K562 (cell line): ENCODE data around the gene SUPT5H. TPM values are rescaled to one million over a fixed set of nuclear protein-coding genes. Genes with fewer than 3 reads are reported as not detected.

ENCODE experiments used
- HMGN3 ChIP-seq: IDR thresholded peaks from 2 replicates; pipeline ENCODE4 v1.6.1; 2011; ENCODE audit warnings: borderline replicate concordance, low read depth, mild to moderate bottlenecking, mixed read lengths, low read length; ENCODE audit not compliant: insufficient read length; ENCODE audit errors: extremely low read depth
- KAT7 ChIP-seq: sonication (generic); formaldehyde crosslinking; IDR thresholded peaks from 2 replicates; pipeline ENCODE4 v1.8.0; 2022; ENCODE audit warnings: missing genetic modification reagents, mild to moderate bottlenecking, borderline replicate concordance
- NFE2 ChIP-seq: IDR thresholded peaks from 2 replicates; pipeline ENCODE4 v1.6.1; 2014; ENCODE audit warnings: antibody characterized with exemption, low read depth
- PRPF4 ChIP-seq: fragments of 200-400 bp; formaldehyde crosslinking; IDR thresholded peaks from one replicate; pipeline ENCODE4 v1.6.1; 2017; ENCODE audit warnings: low read length, low read depth, mild to moderate bottlenecking; ENCODE audit not compliant: insufficient read depth, poor library complexity, severe bottlenecking
- RBBP5 ChIP-seq: fragments of 200-600 bp; sonication (generic); IDR thresholded peaks from 2 replicates; pipeline ENCODE4 v1.6.1; 2012; ENCODE audit warnings: borderline replicate concordance, mild to moderate bottlenecking, low read length, control low read depth, inconsistent platforms; ENCODE audit not compliant: insufficient read depth, poor library complexity, severe bottlenecking
- SIN3A ChIP-seq, 2 experiments: fragments of 150-350 bp in 1 of 2; IDR thresholded peaks; 2 replicates each; pipeline ENCODE4 v1.6.1; 2011 to 2016; ENCODE audit warnings: borderline replicate concordance in 2 of 2, low read depth in 2 of 2, low read length in 2 of 2, mild to moderate bottlenecking in 2 of 2, moderate library complexity in 2 of 2; ENCODE audit not compliant: control insufficient read depth in 1 of 2
- ZNF584 ChIP-seq: fragments of 200-800 bp; sonication (Bioruptor generic); IDR thresholded peaks from 2 replicates; pipeline ENCODE4 v1.6.1; 2016; ENCODE audit warnings: low read depth, mild to moderate bottlenecking, missing genetic modification characterization, missing compliant biosample characterization
- polyA plus RNA-seq, 8 experiments: library from polyadenylated mRNA; depleted of rRNA in 4 of 8; stranded (reverse) in 5 of 8; unstranded in 3 of 8; fragments of >200 nt; fragmentation: Nextera tagmentation in 2 of 8; fragmentation: Illumina TruSeq in 1 of 8; extraction: Ambion mirVana in 2 of 8; extraction: Trizol in 1 of 8; gene quantifications; 2 replicates each; pipeline versions ENCODE4 v1.2.1 to v1.2.3, GENCODE V29; 2011 to 2014; ENCODE audit warnings: inconsistent platforms in 1 of 8, missing spikeins in 1 of 8
- total RNA-seq, 7 experiments: library from RNA; depleted of rRNA in 6 of 7; stranded (reverse); fragments of >200 nt in 6 of 7; fragmentation: Illumina TruSeq in 2 of 7; extraction: Trizol in 2 of 7; gene quantifications; 2 replicates each; pipeline versions ENCODE4 v1.2.1 to v1.2.3, GENCODE V29; 2011 to 2021; ENCODE audit warnings: low replicate concordance in 1 of 7
- TF ChIP-seq, protein P1 (sequence below): sonication (generic); formaldehyde crosslinking; IDR thresholded peaks from 2 replicates; pipeline ENCODE4 v1.8.1; 2023; ENCODE audit warnings: mild to moderate bottlenecking, missing genetic modification reagents

SUPT5H gene
- total and polyA plus RNA-seq, 9 of the 15 experiments (the other 6 are each of a cell fraction or from before 2014, with no cell fraction given) = 13.3 to 85.9 (median 35.9) TPM

GRCh38 chr19:39407660-39408391, 37.6 kb upstream of the SUPT5H start (continued):
- TF ChIP-seq HMGN3 (peak; percentile 56), ZNF584 (CRISPR knock-in tag) (no peak), SIN3A (IDR thresholded peaks at IDR 0.05; ENCODE audit: borderline replicate concordance in 2 of 2, control insufficient read depth in 1 of 2, low read depth in 2 of 2, low read length in 2 of 2) (0 out of 4 replicates have a peak, but pooled peaks of 1 of the 2 experiments have one; percentile 6), NFE2 (no peak), KAT7 (CRISPR knock-in tag) (no peak), RBBP5 (peak; percentile 8), PRPF4 (no peak)
- TF ChIP-seq, protein P1, sequence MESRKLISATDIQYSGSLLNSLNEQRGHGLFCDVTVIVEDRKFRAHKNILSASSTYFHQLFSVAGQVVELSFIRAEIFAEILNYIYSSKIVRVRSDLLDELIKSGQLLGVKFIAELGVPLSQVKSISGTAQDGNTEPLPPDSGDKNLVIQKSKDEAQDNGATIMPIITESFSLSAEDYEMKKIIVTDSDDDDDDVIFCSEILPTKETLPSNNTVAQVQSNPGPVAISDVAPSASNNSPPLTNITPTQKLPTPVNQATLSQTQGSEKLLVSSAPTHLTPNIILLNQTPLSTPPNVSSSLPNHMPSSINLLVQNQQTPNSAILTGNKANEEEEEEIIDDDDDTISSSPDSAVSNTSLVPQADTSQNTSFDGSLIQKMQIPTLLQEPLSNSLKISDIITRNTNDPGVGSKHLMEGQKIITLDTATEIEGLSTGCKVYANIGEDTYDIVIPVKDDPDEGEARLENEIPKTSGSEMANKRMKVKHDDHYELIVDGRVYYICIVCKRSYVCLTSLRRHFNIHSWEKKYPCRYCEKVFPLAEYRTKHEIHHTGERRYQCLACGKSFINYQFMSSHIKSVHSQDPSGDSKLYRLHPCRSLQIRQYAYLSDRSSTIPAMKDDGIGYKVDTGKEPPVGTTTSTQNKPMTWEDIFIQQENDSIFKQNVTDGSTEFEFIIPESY (CRISPR knock-in tag) = peak; percentile 22; the same call in 1 of the 2 replicates
